GM10266 (cell line): Measurements from ENCODE around the gene GRIK4.

Experiments used
- DNase-seq: peaks from one replicate; pipeline ENCODE4 v3.0.0; 2012; ENCODE audit errors: extremely low spot score
- CTCF ChIP-seq: IDR thresholded peaks from 2 replicates; pipeline ENCODE4 v1.5.1; 2012; ENCODE audit warnings: mild to moderate bottlenecking, low read depth; ENCODE audit not compliant: control insufficient read depth, insufficient read depth; ENCODE audit errors: missing control alignments

GRIK4 gene

GRCh38 chr11:120698918-120699317 is 187.4 kb downstream of the GRIK4 start:
- DNase-seq = no peak
- TF ChIP-seq CTCF = peak; percentile 6

- TF ChIP-seq CTCF = no peak
- DNase-seq = no peak
Observed at GRCh38 chr11:120702656-120703055, 191.1 kb downstream of the GRIK4 start.

GRCh38 chr11:120703358-120704152 is 192.0 kb downstream of the GRIK4 start:
- TF ChIP-seq CTCF = no peak
- peak; percentile 33 for DNase-seq

- DNase-seq = no peak
- no peak for TF ChIP-seq CTCF
Observed at GRCh38 chr11:120704256-120704750, 192.8 kb downstream of the GRIK4 start.

GRCh38 chr11:120706257-120706656 is 194.7 kb downstream of the GRIK4 start:
- TF ChIP-seq CTCF = no peak
- no peak for DNase-seq

- no peak for DNase-seq
- no peak for TF ChIP-seq CTCF
Observed at GRCh38 chr11:120707098-120707497, 195.6 kb downstream of the GRIK4 start.

- DNase-seq = no peak
- no peak for TF ChIP-seq CTCF
Observed at GRCh38 chr11:120707663-120708062, 196.1 kb downstream of the GRIK4 start.
